Peyer's patch (tissue), 4 donors: ENCODE measurements around the gene PPP1CB.

ENCODE experiments used
- POLR2A ChIP-seq, 2 donors: fragments of 450-650 bp; IDR thresholded peaks; one replicate each; pipeline ENCODE4 v1.5.1; 2017; ENCODE audit warnings: antibody characterized with exemption in 2 of 2, mild to moderate bottlenecking in 2 of 2, moderate library complexity in 2 of 2
- TF ChIP-seq, protein P1 (sequence below), 6 experiments: fragments of 450-650 bp in 4 of 6; fragments of 200-600 bp in 2 of 6; sonication (generic) in 1 of 6; IDR thresholded peaks; one replicate each; pipeline ENCODE4 v1.5.1; 2017 to 2019; ENCODE audit warnings: antibody characterized with exemption in 6 of 6, mild to moderate bottlenecking in 3 of 6, moderate library complexity in 1 of 6

DNA sequence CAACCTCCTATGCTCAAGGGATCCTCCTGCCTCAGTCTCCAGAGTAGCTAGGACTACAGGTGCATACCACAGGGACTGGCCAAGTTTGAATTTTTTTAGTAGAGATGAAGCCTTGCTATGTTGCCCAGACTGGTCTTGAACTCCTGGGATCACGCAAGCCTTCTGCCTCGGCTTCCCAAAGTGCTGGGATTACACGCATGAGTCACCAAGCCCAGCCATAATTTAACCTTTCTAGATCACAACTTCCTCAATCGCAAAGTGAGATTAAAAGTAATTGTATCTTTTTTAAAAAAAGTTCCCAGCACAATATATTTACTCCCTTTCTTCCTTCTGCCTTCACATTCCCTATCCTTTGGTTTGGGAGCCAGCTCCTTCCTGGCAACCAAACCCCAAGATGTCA, 5.8 kb upstream of the PPP1CB start:
- TF ChIP-seq, protein P1, sequence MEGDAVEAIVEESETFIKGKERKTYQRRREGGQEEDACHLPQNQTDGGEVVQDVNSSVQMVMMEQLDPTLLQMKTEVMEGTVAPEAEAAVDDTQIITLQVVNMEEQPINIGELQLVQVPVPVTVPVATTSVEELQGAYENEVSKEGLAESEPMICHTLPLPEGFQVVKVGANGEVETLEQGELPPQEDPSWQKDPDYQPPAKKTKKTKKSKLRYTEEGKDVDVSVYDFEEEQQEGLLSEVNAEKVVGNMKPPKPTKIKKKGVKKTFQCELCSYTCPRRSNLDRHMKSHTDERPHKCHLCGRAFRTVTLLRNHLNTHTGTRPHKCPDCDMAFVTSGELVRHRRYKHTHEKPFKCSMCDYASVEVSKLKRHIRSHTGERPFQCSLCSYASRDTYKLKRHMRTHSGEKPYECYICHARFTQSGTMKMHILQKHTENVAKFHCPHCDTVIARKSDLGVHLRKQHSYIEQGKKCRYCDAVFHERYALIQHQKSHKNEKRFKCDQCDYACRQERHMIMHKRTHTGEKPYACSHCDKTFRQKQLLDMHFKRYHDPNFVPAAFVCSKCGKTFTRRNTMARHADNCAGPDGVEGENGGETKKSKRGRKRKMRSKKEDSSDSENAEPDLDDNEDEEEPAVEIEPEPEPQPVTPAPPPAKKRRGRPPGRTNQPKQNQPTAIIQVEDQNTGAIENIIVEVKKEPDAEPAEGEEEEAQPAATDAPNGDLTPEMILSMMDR (IDR thresholded peaks at IDR 0.05) = no peak
- TF ChIP-seq POLR2A (IDR thresholded peaks at IDR 0.05) = no peak
